ENCODE measurements around the gene GAB1. TPM values are rescaled to one million over a fixed set of nuclear protein-coding genes. Genes with fewer than 3 reads are reported as not detected.

The GAB1 gene
- total RNA-seq, 1 experiment from 2014 or later = 29.4 TPM

GRCh38 chr4:143344774-143345173 is 8.1 kb downstream of the GAB1 start:
- 0 out of 2 replicates have a peak overlapping the region, but pooled peaks have one; percentile 23 for H3K4me2 ChIP-seq
- no peaks in the 10 kb centered on the region for H3K36me3 ChIP-seq (ENCODE audit: low read depth)
- H3F3A ChIP-seq (ENCODE audit: insufficient read depth, low read depth) = peaks cover 8% of the 10 kb centered on the region
- CTCF ChIA-PET = interaction anchor here (0.5 kb wide), 1 partner anchor 652 kb away, joined by 8 read pairs; no protein-coding TSS in a partner anchor
- no peak overlapping the region for H3K27ac ChIP-seq
- H3K4me3 ChIP-seq = no peak overlapping the region
- no peaks in the 10 kb centered on the region for H4K20me1 ChIP-seq (ENCODE audit: insufficient read depth)
- no TSS peak for BruUV-seq (replicated peaks)
- H3K27me3 ChIP-seq (ENCODE audit: insufficient read depth, low read depth) = no peaks in the 10 kb centered on the region
- peaks cover 32% of the 10 kb centered on the region for H3K79me2 ChIP-seq (ENCODE audit: low read depth)
- H3K9me2 ChIP-seq (ENCODE audit: insufficient read depth) = no peaks in the 10 kb centered on the region
- H2AFZ ChIP-seq = no peak overlapping the region
- H3K4me1 ChIP-seq (replicated peaks; ENCODE audit: insufficient read depth) = peaks cover 25% of the 10 kb centered on the region
- POLR2A ChIA-PET (ENCODE audit: unreplicated experiment) = interaction anchor here (0.5 to 0.6 kb wide), 3 partner anchors 14 to 79 kb away, joined by 3 to 7 read pairs (median 3); no protein-coding TSS in a partner anchor
- intact Hi-C loops (cut with micrococcal nuclease; ENCODE audit: unreplicated experiment) = no loop called here
- TF ChIP-seq EZH2 (IDR thresholded peaks at IDR 0.05; ENCODE audit: low read depth) (no peak), CTCF (conservative IDR thresholded peaks at IDR 0.05) (no peak)
- H3K9me3 ChIP-seq (ENCODE audit: insufficient read depth, low read depth) = no peaks in the 10 kb centered on the region
- no peak for DNase-seq

GRCh38 chr4:143345356-143345755 is 8.7 kb downstream of the GAB1 start:
- Histone ChIP-seq H3K4me3 (peak overlapping the region; percentile 20; the same call in 1 of the 2 replicates), H3K9me3 (ENCODE audit: insufficient read depth, low read depth) (no peaks in the 10 kb centered on the region), H4K20me1 (ENCODE audit: insufficient read depth) (no peaks in the 10 kb centered on the region), H3K79me2 (ENCODE audit: low read depth) (peaks cover 31% of the 10 kb centered on the region), H3K36me3 (ENCODE audit: low read depth) (no peaks in the 10 kb centered on the region), H3K9me2 (ENCODE audit: insufficient read depth) (no peaks in the 10 kb centered on the region), H2AFZ (no peak overlapping the region; the same call in 1 of the 2 replicates), H3K27ac (no peak overlapping the region), H3K4me1 (replicated peaks; ENCODE audit: insufficient read depth) (peaks cover 25% of the 10 kb centered on the region), H3K27me3 (ENCODE audit: insufficient read depth, low read depth) (no peaks in the 10 kb centered on the region), H3F3A (ENCODE audit: insufficient read depth, low read depth) (peaks cover 8% of the 10 kb centered on the region), H3K4me2 (no peak overlapping the region)
- no peak for DNase-seq
- BruUV-seq (replicated peaks) = no TSS peak
- ChIA-PET CTCF (no interaction called here), POLR2A (ENCODE audit: unreplicated experiment) (interaction anchor here (0.5 to 0.6 kb wide), 4 partner anchors 9 to 79 kb away, joined by 3 to 21 read pairs (median 5); partner anchors contain the start of gene GAB1)
- TF ChIP-seq EZH2 (IDR thresholded peaks at IDR 0.05; ENCODE audit: low read depth) (no peak), CTCF (conservative IDR thresholded peaks at IDR 0.05) (no peak)
- intact Hi-C loops (cut with micrococcal nuclease; ENCODE audit: unreplicated experiment) = no loop called here

GRCh38 chr4:143346206-143346605 is 9.5 kb downstream of the GAB1 start:
- Histone ChIP-seq H3K27me3 (ENCODE audit: insufficient read depth, low read depth) (no peaks in the 10 kb centered on the region), H2AFZ (no peak overlapping the region), H4K20me1 (ENCODE audit: insufficient read depth) (no peaks in the 10 kb centered on the region), H3K36me3 (ENCODE audit: low read depth) (no peaks in the 10 kb centered on the region), H3K79me2 (ENCODE audit: low read depth) (peaks cover 31% of the 10 kb centered on the region), H3K9me2 (ENCODE audit: insufficient read depth) (no peaks in the 10 kb centered on the region), H3K4me1 (replicated peaks; ENCODE audit: insufficient read depth) (peaks cover 25% of the 10 kb centered on the region), H3K27ac (no peak overlapping the region), H3K9me3 (ENCODE audit: insufficient read depth, low read depth) (no peaks in the 10 kb centered on the region), H3K4me2 (no peak overlapping the region), H3K4me3 (peak overlapping the region; percentile 44; the same call in 1 of the 2 replicates), H3F3A (ENCODE audit: insufficient read depth, low read depth) (peaks cover 8% of the 10 kb centered on the region)
- intact Hi-C loops (cut with micrococcal nuclease; ENCODE audit: unreplicated experiment) = loop anchor here (1.0 kb wide), 1 partner anchor 9 kb away; no protein-coding TSS in a partner anchor
- CTCF ChIA-PET = no interaction called here
- TF ChIP-seq CTCF (conservative IDR thresholded peaks at IDR 0.05) (no peak), EZH2 (IDR thresholded peaks at IDR 0.05; ENCODE audit: low read depth) (no peak)
- POLR2A ChIA-PET (ENCODE audit: unreplicated experiment) = interaction anchor here (0.6 to 0.7 kb wide), 5 partner anchors 11 to 167 kb away, joined by 3 to 9 read pairs (median 4); partner anchors contain the start of gene SMARCA5
- no TSS peak for BruUV-seq (replicated peaks)
- DNase-seq = peak; percentile 78 to 90

Data from PC-9 (cell line).